Measurements from ENCODE around the gene DNAJC13.
A peak's percentile ranks its signal among the peaks of the same experiment; 100 is the strongest.

The DNAJC13 gene

DNA sequence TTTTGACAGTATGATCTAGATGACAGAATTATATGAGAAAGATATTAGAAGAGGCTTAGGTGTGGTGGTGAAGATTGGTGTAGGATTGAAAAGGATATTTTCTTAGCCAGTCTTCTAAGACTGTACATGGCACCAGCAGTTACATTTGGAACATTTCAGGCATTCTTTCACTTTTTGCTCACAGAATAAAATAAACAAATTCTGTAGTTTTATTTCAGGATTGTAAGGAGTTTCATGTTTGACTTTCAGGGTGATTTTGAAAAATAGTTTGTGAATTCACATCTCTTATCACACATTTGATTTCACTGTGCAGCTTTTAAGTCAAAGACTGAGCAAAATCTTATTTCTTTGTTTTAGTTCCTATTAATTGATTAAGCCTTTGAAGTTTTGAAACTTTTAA is 27.1 kb downstream of the DNAJC13 start:
- Histone ChIP-seq H3K27ac (no peak overlapping the region), H3K4me3 (no peak overlapping the region)
- no peak for DNase-seq (ENCODE audit: low spot score)
- TF ChIP-seq, protein P1, sequence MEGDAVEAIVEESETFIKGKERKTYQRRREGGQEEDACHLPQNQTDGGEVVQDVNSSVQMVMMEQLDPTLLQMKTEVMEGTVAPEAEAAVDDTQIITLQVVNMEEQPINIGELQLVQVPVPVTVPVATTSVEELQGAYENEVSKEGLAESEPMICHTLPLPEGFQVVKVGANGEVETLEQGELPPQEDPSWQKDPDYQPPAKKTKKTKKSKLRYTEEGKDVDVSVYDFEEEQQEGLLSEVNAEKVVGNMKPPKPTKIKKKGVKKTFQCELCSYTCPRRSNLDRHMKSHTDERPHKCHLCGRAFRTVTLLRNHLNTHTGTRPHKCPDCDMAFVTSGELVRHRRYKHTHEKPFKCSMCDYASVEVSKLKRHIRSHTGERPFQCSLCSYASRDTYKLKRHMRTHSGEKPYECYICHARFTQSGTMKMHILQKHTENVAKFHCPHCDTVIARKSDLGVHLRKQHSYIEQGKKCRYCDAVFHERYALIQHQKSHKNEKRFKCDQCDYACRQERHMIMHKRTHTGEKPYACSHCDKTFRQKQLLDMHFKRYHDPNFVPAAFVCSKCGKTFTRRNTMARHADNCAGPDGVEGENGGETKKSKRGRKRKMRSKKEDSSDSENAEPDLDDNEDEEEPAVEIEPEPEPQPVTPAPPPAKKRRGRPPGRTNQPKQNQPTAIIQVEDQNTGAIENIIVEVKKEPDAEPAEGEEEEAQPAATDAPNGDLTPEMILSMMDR (IDR thresholded peaks at IDR 0.05), result no peak

DNA sequence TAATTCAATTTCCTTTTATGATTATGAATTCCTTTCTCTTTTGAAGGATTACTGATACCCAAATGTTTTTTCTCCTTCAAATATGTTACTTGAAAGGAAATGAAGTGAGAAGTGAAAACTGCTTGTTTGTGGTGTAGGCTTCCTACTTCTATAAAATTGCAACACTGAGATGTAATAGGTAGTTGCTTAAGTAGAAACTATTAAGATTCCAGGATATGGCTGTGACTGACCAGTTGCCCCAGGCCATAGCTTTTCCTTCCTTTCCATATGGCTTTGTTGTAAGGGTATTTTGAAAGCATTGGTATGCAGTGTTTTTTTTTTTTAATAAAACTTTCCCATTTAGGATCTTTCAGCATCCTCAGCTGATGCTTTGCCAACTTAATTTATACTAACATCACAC is 28.5 kb downstream of the DNAJC13 start:
- no peak for DNase-seq (ENCODE audit: low spot score)
- Histone ChIP-seq H3K27ac (no peak overlapping the region), H3K4me3 (no peak overlapping the region)
- TF ChIP-seq, protein P1 (IDR thresholded peaks at IDR 0.05), result no peak

DNA sequence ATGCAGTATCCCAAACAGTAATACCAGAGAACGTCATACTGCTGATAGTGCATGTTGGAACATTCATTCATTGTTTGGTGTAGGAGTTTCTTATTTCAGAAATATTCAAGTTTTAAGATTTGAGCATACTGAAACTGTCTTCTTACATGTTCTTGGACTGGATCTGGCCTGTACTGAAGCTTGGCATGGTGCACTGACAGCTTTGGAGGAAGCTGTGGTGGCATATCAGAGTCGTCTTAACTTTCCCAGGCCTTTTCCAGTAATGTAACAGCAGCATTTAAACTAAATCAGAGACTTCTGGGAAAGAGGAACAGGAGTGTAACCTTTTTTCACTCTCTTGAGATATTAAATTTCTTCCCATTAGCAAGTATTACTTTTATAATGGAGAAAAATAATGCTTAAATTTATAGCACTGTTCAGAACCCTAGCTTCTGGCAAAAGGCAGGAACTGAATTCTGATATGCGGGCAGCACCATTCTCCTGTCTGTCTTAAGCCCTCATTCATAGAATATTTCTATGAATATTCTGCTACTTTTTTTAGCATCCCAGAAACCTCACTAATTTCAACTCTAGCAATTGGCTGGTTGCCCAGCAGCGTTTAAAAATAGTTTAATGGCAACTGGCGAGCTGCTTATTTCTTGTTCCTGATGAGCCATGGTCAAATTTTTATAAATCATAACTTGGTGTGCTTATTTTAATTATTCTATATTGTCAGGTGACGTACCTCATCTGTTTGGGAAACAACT is 31.1 kb downstream of the DNAJC13 start:
- peak overlapping the region; percentile 56 to 79 for H3K27ac ChIP-seq
- H3K4me3 ChIP-seq, result no peak overlapping the region
- TF ChIP-seq, protein P1 (IDR thresholded peaks at IDR 0.05), result no peak
- peak; percentile 71 for DNase-seq (ENCODE audit: low spot score)

DNA sequence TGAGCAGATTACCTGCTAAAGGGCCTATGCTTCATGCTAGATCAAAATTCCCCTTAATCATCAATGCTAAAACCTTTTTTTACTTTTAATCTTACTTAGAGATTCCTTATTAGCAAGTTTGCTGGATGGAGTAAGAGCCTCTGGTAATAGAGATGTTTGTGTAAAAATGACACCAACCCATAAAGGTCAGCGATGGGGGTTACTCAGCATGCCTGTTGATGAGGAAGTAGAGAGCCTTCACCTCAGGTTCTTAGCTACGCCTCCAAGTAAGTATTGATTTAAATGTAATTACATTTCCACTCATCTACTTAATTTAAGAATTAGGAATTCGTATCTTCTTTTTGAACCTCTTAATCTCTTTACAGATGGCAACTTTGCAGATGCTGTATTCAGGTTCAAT is 38.8 kb downstream of the DNAJC13 start:
- Histone ChIP-seq H3K4me3 (no peak overlapping the region), H3K27ac (no peak overlapping the region)
- TF ChIP-seq, protein P1 (IDR thresholded peaks at IDR 0.05), result no peak
- DNase-seq (ENCODE audit: low spot score), result no peak

DNA sequence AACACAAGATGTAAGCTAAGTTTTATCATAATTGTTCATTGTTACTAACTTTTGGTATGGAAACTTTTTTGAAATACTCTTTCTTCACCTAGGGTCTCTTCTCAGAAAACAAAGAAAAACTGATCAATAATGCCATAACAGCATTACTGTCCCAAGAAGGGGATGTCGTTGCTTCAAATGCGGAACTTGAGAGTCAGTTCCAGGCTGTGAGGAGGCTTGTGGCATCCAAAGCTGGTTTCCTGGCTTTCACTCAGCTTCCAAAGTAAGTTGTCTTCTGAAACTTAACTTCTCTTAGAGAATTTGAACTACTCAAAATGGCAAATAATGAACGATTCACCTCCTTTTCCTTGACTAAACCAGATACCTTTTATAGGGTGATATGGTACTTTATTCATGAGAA is 39.3 kb downstream of the DNAJC13 start:
- no peak for DNase-seq (ENCODE audit: low spot score)

DNA sequence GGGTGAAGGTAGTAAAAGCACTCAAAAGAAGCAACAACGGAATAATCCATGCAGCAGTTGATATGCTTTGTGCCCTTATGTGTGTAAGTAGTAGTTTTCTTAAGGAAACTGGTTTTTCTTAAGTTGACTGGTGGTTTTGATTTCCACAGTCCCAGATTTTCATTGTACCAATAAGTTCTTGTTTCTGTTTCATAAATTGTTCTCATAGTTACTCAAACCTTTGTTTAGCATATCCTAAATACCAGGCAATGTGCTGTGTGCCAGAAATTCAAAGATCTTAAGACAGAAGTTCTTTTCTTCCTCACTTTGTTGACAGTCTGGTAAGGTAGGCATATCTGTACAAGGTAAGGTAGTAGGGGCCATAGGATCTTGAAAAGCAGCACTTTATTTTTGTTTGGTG is 40.0 kb downstream of the DNAJC13 start:
- TF ChIP-seq, protein P1 (IDR thresholded peaks at IDR 0.05), result no peak
- Histone ChIP-seq H3K4me3 (no peak overlapping the region), H3K27ac (no peak overlapping the region)
- DNase-seq (ENCODE audit: low spot score), result no peak

More for the DNA sequence above, 39.3 kb downstream of the DNAJC13 start:
- TF ChIP-seq, protein P1 (IDR thresholded peaks at IDR 0.05), result no peak
- Histone ChIP-seq H3K4me3 (no peak overlapping the region), H3K27ac (no peak overlapping the region)

DNA sequence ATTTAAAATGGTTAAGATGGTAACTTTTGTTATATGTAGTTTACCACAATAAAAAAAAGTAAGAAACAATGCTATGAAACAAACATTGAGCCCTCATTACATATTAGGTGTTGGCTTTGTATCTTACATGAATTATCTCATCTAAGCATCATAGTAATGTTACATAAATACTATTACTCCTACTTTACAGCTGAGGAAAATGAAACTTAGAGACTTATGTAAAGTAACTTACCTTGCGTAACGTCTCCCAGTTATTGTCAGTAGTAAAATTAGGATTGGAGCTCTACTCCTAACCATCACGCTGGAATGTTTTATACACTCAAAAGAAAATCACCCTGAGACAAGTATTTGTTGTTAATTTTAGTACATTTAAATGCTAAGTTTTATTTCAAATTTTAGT is 42.2 kb downstream of the DNAJC13 start:
- H3K4me3 ChIP-seq, result no peak overlapping the region
- TF ChIP-seq, protein P1 (IDR thresholded peaks at IDR 0.05), result no peak
- no peak overlapping the region for H3K27ac ChIP-seq
- no peak for DNase-seq (ENCODE audit: low spot score)
